ENCODE data around the gene PRAMEF17.

- TF ChIP-seq CTCF (IDR thresholded peaks at IDR 0.05; ENCODE audit: extremely low read depth in 1 of 2, insufficient read depth in 1 of 2, low read depth in 1 of 2, low read length in 2 of 2) (no peak), POLR2A (IDR thresholded peaks at IDR 0.05; ENCODE audit: low read depth, low read length) (no peak), POLR2AphosphoS5 (IDR thresholded peaks at IDR 0.05; ENCODE audit: insufficient read depth, low read depth, low read length) (no peak), MAX (IDR thresholded peaks at IDR 0.05; ENCODE audit: insufficient read depth, insufficient read length) (no peak), MYC (IDR thresholded peaks at IDR 0.05; ENCODE audit: low read depth, low read length) (no peak)
These were observed 46.0 kb downstream of the PRAMEF17 start for GRCh38 chr1:13435458-13435857.

Measured in endothelial cell of umbilical vein (primary cell).